Right cardiac atrium (tissue), 5 donors: ENCODE results near the gene USH1G. TPM values are rescaled to one million over a fixed set of nuclear protein-coding genes. Genes with fewer than 3 reads are reported as not detected.

Experiments used
- ATAC-seq, 2 donors: fragments of 200-7000 bp; cut with Tn5 transposase; one replicate each; pipeline versions ENCODE4 v1.8.0 to v1.9.1; 2020; ENCODE audit warnings: moderate library complexity in 2 of 2, mild to moderate bottlenecking in 1 of 2
- DNase-seq, 3 donors: peaks; one replicate each; pipeline ENCODE4 v3.0.0-alpha.2; 2020
- H3K27ac ChIP-seq: one replicate; pipeline ENCODE4 v1.5.1; 2013; ENCODE audit warnings: mild to moderate bottlenecking, low read length, control low read depth, moderate library complexity
- H3K27me3 ChIP-seq: one replicate; pipeline ENCODE4 v1.6.1; 2013; ENCODE audit not compliant: control insufficient read depth, insufficient read depth
- H3K4me1 ChIP-seq: one replicate; pipeline ENCODE4 v1.6.1; 2013; ENCODE audit warnings: low read length; ENCODE audit not compliant: control insufficient read depth, insufficient read depth
- H3K4me3 ChIP-seq: one replicate; pipeline ENCODE4 v1.5.1; 2013; ENCODE audit warnings: low read length, control low read depth
- H3K9me3 ChIP-seq: one replicate; pipeline ENCODE4 v1.6.1; 2013; ENCODE audit warnings: low read length; ENCODE audit not compliant: control insufficient read depth
- WGBS: extraction: QIAGEN DNeasy Blood & Tissue Kit; methylation state at CpG from one replicate; pipeline ENCODE4 v1.1.7; 2013; 5-methylcytosine and 5-hydroxymethylcytosine counted together
- intact Hi-C, 4 donors: fragments of 100-400 bp; cut with DNase I; formaldehyde crosslinking; loops; one replicate each; pipeline versions ENCODE4 v1.11.0 to v1.14.0; 2022 to 2023
- polyA plus RNA-seq: library from polyadenylated mRNA; stranded (reverse); fragments of 200-250 nt; gene quantifications from one replicate; pipeline ENCODE4 v1.2.3, GENCODE V29; 2013
- total RNA-seq, 4 donors: library from RNA; stranded (reverse); fragmentation: NEBNext Ultra II Directional; extraction: Animal tissue kit (Norgen Biotek cat#: 25700); gene quantifications; one replicate each; pipeline ENCODE4 v1.2.1, GENCODE V29; 2021
- donor health status: healthy with polysubstance abuse.
- donor health status: DM: no; HTN: yes; CAD: no.
- donor health status: DM: no; HTN: no; CAD: no.
- donor health status: DM: no; HTN: yes; CAD: no; lungs with severe emphysema.
- donor health status: DM: yes; HTN: yes; CAD: no.

Gene USH1G
- total and polyA plus RNA-seq, 5 donors: 0.06 to 0.59 (median 0.23) TPM

DNA sequence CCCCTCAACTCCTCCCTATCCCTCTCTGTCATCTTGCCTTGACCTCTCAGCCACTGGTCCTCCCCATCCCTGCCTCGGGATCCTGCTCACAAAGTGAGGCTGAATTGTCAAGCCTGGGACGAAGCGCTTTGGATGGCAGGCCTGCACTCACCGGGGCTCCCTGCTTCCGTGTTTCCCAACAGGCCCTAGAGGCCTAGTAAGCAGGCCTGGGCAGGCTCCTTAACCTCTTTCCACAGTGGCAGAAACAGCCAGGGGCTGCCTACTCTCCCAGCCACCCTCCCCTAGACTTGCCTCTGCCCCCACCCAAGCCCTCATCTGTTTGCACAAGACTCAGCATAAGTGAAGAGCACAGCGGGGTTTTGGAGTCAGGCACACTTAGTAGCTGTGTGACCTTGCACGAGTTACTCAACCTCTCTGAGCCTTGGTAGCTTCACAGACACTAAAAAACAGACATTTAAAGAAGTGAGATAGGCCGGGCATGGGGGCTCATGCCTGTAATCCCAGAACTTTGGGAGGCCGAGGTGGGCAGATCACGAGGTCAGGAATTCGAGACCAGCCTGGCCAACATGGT, 24.6 kb downstream of the USH1G start:
- WGBS: 82% methylated on average over 11 of the region's 11 CpGs
- Histone ChIP-seq H3K27me3 (no peaks in the 10 kb centered on the region), H3K4me3 (no peak overlapping the region), H3K27ac (no peak overlapping the region), H3K4me1 (peaks cover 2% of the 10 kb centered on the region), H3K9me3 (no peaks in the 10 kb centered on the region)
- DNase-seq: no peak
- intact Hi-C loops: no loop called here
- no peak for ATAC-seq

DNA sequence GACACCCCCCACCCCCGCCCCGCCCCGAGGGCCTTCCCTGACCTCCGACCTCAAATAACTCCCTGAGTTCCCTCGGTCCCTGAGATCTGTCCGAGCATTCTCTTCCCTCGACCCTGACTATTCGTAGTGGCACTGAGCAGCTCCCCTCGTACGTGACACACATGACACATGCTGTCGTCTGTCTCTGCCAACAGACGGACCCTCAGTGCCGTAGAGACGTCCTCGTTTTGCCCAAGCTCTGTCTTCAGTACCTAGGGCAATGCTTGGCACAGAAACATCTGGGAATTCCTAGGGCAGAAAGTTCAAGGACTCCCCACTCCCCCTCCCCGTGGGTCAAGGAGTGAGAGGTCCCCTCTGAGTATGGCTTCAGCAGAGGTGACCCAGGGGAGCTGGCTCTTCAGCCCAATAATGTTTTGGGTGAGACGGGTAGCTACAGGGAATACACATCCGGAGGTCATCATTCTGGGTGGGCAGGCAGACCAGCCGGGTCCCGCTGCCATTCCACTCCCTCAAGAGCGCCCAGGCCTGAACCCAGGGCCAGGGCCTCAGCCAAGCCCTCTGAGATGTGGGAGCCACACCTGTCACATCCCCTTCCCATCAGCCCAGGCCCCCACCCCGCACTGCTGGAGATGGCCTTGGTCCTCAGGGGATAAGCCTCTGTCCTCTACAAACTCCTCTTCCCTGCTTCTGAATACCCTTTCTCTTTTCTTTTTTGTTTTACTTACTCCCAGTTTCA, 29.0 kb downstream of the USH1G start:
- peak overlapping the region; percentile 43 for H3K4me3 ChIP-seq
- H3K9me3 ChIP-seq: no peaks in the 10 kb centered on the region
- H3K27ac ChIP-seq: no peak overlapping the region
- 23% methylated on average over 22 of the region's 22 CpGs for WGBS
- intact Hi-C loops: no loop called here
- DNase-seq (no peak), ATAC-seq (no peak)
- no peaks in the 10 kb centered on the region for H3K27me3 ChIP-seq
- H3K4me1 ChIP-seq: peaks cover 2% of the 10 kb centered on the region

DNA sequence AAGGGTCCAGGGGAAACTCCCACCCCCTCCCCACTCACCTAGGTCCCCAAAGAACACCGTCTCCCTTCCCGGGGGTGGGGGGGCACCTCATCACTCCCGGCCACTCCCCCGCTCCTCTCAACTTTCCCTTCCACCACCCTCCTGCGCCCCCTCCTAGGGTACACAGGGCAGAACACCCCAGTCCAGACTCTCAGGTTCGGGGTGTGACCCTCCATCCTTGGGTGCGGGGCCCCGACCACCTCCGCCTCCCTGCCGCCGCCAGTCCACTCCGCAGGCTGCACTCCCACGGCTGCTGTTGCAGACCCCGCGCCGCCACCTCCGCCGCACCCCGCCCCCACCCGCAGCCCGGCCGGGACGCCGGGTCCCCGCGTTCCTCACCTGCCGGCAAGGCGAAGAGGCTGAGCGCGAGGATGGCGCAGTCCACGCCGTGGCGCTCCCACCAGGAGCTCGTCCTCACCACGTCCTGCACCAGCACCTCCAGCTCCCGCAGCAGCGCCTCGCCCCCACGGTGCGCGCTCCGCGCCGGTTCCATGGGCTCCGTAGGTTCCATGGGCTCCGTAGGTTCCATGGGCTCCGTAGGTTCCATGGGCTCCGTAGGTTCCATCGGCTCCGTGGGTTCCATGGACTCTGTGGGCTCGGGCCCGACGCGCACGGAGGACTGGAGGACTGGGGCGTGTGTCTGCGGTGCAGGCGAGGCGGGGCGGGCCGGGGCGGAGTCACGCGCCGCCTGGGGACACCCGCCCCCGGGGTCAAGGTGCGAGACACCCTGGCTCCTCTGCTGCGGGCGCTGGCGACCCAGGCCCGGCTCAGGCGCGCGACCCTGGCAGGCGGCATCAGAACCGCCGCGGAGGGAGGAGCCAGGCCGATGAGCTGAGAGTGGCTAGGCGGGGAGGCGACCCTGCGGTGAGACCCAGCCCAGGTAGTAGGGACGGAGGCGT, 29.8 kb downstream of the USH1G start, which contains the start of gene FADS6:
FADS6 (minus strand) TSS at position 660 of the 938 bp plus-strand sequence; CDS start at position 622, 38 bp downstream.
- Histone ChIP-seq H3K27ac (no peak within 1 kb of the TSS), H3K4me1 (peaks cover 2% of the 10 kb centered on the region), H3K27me3 (no peaks in the 10 kb centered on the region), H3K4me3 (peak within 1 kb of the TSS; percentile 43), H3K9me3 (no peaks in the 10 kb centered on the region)
- no peak for DNase-seq
- ATAC-seq: peak; percentile 59 to 66
- WGBS: 3% methylated on average over 86 of the region's 86 CpGs
- intact Hi-C loops: no loop called here

DNA sequence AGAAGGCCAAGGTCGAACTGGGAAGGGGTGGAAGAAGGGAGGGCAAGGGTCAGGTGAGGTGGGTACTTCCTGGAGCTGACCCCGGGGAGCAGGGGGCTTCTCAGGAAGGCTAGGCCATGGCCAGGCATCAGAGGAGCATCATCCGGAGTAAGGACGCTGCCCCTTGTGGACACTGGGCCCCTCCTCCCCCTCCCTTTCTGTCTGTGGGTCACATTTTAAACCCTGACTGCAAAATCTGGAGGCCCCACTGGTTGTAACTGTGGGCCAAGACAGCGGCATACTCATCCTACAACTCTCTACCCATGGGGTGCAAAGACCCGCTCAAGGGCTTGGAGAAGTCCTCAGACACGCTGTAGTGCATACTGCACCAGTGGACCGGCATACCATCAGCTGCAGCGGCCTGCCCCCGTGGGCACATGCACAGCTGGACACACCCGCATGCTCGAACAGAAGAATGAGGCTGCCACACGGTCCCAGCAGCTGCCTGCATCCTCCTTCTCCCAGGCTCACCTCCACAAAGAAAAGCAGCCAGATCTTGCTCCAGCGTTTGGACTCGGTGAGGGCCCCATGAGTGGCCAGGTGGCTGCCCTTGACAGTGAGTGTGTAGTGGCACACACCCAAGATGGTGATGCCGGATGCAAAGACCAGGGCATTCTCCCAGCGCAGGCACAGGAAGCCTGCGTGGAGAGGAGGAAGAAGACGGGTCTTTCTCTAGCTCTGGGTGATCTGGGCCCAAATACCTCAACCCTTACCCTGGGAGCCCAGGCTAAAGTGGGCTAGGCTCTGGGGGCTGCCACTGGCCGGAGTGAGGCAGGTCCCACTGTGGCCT, 30.8 kb downstream of the USH1G start:
- ATAC-seq: no peak
- 71% methylated on average over 20 of the region's 20 CpGs for WGBS
- Histone ChIP-seq H3K4me3 (no peak overlapping the region), H3K27ac (no peak overlapping the region), H3K4me1 (peaks cover 2% of the 10 kb centered on the region), H3K27me3 (no peaks in the 10 kb centered on the region), H3K9me3 (no peaks in the 10 kb centered on the region)
- intact Hi-C loops: no loop called here
- DNase-seq: no peak

DNA sequence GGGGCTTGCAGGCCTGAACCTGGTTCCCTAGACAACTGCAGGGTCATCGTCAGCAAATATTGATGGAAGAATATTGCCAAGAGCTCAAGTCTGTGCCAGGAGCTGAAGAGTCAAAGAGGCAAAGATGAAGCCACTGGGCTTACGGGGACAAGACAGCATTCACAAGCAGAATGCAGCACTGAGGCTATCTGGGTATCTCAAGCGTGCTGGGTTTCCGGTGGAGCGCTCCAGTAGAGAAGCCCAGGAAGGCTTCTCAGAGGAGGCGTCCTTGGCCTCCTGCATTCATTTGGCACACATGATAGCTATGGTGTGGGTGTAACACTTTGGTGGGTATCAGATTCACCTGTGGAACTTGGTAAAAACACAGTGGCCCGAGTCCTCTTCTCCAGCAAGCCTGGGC, 32.5 kb downstream of the USH1G start:
- intact Hi-C loops: no loop called here
- H3K9me3 ChIP-seq: no peaks in the 10 kb centered on the region
- DNase-seq: no peak
- peaks cover 2% of the 10 kb centered on the region for H3K4me1 ChIP-seq
- no peaks in the 10 kb centered on the region for H3K27me3 ChIP-seq
- no peak overlapping the region for H3K27ac ChIP-seq
- no peak for ATAC-seq
- 81% methylated on average over 7 of the region's 7 CpGs for WGBS
- no peak overlapping the region for H3K4me3 ChIP-seq

- ATAC-seq (no peak), DNase-seq (no peak)
- no peak overlapping the region for H3K27ac ChIP-seq
- intact Hi-C loops: no loop called here
- H3K4me3 ChIP-seq: no peak overlapping the region
- WGBS: 53% methylated on average over 13 of the region's 13 CpGs
- no peaks in the 10 kb centered on the region for H3K9me3 ChIP-seq
- H3K4me1 ChIP-seq: no peaks in the 10 kb centered on the region
- H3K27me3 ChIP-seq: no peaks in the 10 kb centered on the region
These were observed 34.6 kb downstream of the USH1G start for GRCh38 chr17:74888469-74888868.

DNA sequence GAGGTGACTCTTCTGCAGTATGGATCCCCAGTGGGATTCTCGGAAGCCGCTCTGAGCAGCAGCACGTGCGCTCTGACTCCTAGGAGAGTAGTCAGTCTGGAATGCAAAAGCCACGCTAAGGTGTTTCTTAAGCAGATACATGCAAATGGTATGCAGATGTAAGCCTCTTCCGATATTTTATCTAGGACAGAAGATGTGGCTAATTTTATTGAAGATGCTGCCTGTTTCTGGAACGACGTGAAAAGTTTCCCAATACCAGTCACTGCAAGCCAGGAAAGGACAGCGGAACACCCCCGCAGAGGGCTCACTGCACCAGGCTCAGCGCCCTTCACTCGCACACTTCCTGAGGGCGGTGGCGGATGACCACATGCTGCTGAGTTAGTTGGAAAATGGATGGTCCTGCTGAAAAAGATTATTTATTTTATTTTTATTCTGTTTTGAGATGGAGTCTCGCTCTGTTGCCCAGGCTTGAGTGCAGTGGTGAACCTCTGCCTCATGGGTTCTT, 39.8 kb downstream of the USH1G start:
- Histone ChIP-seq H3K4me3 (no peak overlapping the region), H3K4me1 (no peaks in the 10 kb centered on the region), H3K27me3 (no peaks in the 10 kb centered on the region), H3K9me3 (no peaks in the 10 kb centered on the region), H3K27ac (no peak overlapping the region)
- ATAC-seq: no peak
- peak in 1 of 3 donors; percentile 66 for DNase-seq
- intact Hi-C loops: no loop called here
- 59% methylated on average over 15 of the region's 15 CpGs for WGBS

DNA sequence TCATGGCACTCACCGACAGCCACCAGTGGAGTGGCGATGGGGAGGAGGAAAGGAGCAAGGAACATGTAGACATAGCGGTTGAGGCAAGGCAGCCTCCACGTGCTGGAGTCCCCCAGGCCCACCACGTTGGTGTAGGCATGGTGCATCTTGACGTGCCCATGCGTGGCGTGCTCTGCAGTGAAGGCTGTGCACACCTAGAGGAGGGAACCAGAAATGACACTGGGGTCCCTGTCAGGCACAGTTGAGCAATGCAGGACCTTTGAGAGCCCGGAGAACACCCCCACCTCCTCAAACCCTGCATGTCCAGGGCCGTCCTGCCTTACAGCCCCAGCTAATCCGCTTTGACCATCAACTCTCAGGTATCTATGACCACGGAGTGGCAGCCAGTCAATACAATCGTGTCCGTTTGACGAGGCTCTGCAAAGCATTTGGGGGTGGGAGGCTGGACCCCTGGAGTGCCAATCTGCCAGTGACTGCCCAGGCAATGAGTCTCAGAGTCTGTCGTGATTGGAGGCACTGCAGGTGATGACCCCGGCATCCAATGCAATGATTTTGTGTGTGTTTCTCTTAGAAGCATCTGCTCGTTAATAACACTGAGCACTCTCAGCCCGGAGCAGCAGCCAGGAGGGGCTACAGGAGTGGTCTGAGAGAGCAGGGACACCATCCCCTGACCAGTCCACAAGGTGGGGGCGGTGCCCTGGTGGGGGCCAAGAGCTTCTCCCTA, 40.4 kb downstream of the USH1G start:
- Histone ChIP-seq H3K4me3 (no peak overlapping the region), H3K9me3 (no peaks in the 10 kb centered on the region), H3K4me1 (peaks cover 2% of the 10 kb centered on the region), H3K27ac (no peak overlapping the region), H3K27me3 (no peaks in the 10 kb centered on the region)
- intact Hi-C loops: no loop called here
- 71% methylated on average over 20 of the region's 20 CpGs for WGBS
- peak in 1 of 3 donors; percentile 27 for DNase-seq
- no peak for ATAC-seq

DNA sequence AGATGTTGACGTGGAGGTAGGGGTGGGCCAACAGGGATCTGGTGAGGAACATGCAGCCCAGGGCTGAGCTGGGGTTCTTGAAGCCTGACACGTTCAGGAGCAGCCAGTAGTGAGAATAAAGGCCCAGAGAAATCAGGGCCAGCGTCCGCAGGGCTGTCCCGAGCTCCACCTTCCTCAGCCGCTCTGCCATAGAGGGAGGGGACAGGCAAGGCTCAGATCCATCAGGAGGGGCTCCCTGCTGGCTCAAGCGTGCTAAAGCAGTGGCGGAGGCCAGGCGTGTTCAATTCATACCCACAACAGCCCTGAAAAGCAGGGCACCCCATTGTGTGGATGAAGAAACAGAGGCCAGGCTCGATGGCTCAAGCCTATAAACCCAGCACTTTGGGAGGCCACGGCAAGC, 42.0 kb downstream of the USH1G start:
- Histone ChIP-seq H3K27me3 (no peaks in the 10 kb centered on the region), H3K9me3 (no peaks in the 10 kb centered on the region), H3K4me3 (no peak overlapping the region), H3K4me1 (peaks cover 2% of the 10 kb centered on the region), H3K27ac (no peak overlapping the region)
- DNase-seq (no peak), ATAC-seq (no peak)
- WGBS: 68% methylated on average over 11 of the region's 11 CpGs
- intact Hi-C loops: no loop called here

DNA sequence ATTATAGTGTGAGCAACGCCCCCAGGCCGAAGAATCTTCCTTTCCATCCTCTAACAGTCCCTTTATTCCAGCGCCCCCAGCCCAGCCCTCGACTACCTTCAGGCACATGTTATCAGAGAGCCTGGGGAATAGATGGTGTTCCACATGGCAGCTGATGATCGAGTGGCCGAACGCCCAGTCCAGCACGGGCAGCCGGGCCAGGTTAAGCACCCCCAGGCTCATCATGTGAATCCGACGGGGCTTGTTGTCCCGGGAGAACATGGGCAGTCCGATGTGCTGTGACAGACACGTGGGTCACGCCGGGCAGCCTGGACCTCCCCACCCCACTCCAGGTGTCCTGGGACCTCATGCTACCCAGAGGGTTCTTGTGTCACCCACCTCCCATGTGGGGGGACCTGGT, 43.7 kb downstream of the USH1G start:
- intact Hi-C loops: no loop called here
- ATAC-seq (no peak), DNase-seq (peak in 1 of 3 donors; percentile 42)
- Histone ChIP-seq H3K27ac (no peak overlapping the region), H3K4me1 (peaks cover 2% of the 10 kb centered on the region), H3K27me3 (no peaks in the 10 kb centered on the region), H3K9me3 (no peaks in the 10 kb centered on the region), H3K4me3 (no peak overlapping the region)
- WGBS: 81% methylated on average over 16 of the region's 16 CpGs
